ENCODE data around the gene HEATR1.
A peak's percentile ranks its signal among the peaks of the same experiment; 100 is the strongest.

The HEATR1 gene

DNA sequence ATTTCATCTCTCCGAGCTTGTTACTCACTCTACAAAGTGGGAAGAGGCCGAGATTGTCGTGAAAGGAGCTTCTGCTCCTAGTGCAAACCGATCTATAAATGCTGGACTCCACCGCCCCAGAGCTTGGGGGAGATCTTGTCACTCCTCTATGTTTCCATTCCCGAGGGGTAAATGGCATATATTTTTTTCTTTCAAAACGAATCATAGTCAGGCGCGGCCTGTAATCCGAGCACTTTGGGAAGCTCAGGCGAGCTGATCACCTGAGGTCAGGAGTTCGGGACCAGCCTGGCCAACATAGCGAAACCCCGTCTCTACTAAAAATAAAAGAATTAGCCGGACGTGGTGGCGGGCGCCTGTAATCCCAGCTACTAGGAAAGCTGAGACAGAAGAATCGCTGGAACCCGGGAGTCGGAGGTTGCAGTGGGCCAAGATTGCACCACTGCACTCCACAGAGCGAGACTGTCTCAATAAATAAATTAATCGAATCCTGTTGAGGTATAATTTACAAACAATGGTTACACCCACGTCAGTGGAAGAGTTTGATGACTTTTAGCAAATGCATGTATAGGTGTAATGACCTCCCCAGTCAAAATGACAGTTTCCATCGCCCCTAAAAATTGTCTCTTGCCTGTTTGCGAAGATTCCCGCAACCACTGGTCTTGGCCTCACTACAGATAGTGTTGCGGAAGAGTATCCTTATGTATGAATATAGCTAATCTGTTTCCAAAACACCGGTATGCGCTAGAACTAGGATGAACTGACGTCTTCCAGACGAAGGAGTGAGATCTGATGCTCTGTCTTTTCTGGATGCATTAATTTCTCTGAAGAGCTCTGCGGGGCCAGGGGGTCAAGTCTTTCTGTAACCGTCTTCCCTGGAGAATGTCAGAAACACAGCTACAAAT is 840 bp upstream of the HEATR1 start:
- no peaks in the 10 kb centered on the region for H3K27me3 ChIP-seq (ENCODE audit: control insufficient read depth in 1 of 2, insufficient read depth in 1 of 2, low read length in 2 of 2)
- 70% methylated on average over 34 of the region's 34 CpGs for WGBS
- peak overlapping the region; percentile 54 to 99 for H3K4me3 ChIP-seq (ENCODE audit: insufficient read depth in 1 of 2, low read depth in 1 of 2, low read length in 2 of 2)
- H3K14ac ChIP-seq (ENCODE audit: low read length in 2 of 2), result no peak overlapping the region
- H2BK120ac ChIP-seq (ENCODE audit: low read depth, low read length), result no peak overlapping the region
- H3K4me1 ChIP-seq (ENCODE audit: control insufficient read depth, insufficient read depth, low read depth, low read length), result peaks cover 2% of the 10 kb centered on the region
- no peak overlapping the region for H4K91ac ChIP-seq (ENCODE audit: low read length)
- peak overlapping the region in 1 of 2 experiments; percentile 5 for H3K18ac ChIP-seq (ENCODE audit: low read depth in 1 of 2, low read length in 2 of 2)
- H2AK5ac ChIP-seq (ENCODE audit: low read length, severe bottlenecking), result no peak overlapping the region
- H3K4ac ChIP-seq (ENCODE audit: low read depth in 1 of 2, low read length in 2 of 2), result no peak overlapping the region
- peak overlapping the region; percentile 61 for H2BK5ac ChIP-seq (ENCODE audit: low read depth, low read length, poor library complexity, severe bottlenecking)
- H2BK12ac ChIP-seq (ENCODE audit: low read length in 2 of 2), result no peak overlapping the region
- peak overlapping the region; percentile 97 for H3K9ac ChIP-seq (ENCODE audit: low read length)
- no peaks in the 10 kb centered on the region for H3K9me3 ChIP-seq (ENCODE audit: control insufficient read depth, low read length)
- no peak overlapping the region for H3K27ac ChIP-seq (ENCODE audit: low read length, poor library complexity, severe bottlenecking)
- peak overlapping the region; percentile 72 for H2AFZ ChIP-seq (ENCODE audit: low read depth, low read length)
- peaks cover 8% of the 10 kb centered on the region for H3K79me1 ChIP-seq (replicated peaks; ENCODE audit: low read length, poor library complexity, severe bottlenecking)
- peak; percentile 3 for DNase-seq
- peak overlapping the region; percentile 67 for H3K4me2 ChIP-seq (ENCODE audit: low read length, poor library complexity, severe bottlenecking)
- H3K36me3 ChIP-seq (ENCODE audit: control insufficient read depth in 1 of 2, insufficient read depth in 2 of 2, low read depth in 1 of 2, low read length in 2 of 2), result peaks cover 12 to 16% of the 10 kb centered on the region in 2 experiments
- H4K8ac ChIP-seq (ENCODE audit: low read length), result peak overlapping the region; percentile 52
- H2BK15ac ChIP-seq (ENCODE audit: low read depth, poor library complexity, severe bottlenecking), result no peak overlapping the region
- H3K23ac ChIP-seq (ENCODE audit: low read length in 2 of 2), result no peak overlapping the region

DNA sequence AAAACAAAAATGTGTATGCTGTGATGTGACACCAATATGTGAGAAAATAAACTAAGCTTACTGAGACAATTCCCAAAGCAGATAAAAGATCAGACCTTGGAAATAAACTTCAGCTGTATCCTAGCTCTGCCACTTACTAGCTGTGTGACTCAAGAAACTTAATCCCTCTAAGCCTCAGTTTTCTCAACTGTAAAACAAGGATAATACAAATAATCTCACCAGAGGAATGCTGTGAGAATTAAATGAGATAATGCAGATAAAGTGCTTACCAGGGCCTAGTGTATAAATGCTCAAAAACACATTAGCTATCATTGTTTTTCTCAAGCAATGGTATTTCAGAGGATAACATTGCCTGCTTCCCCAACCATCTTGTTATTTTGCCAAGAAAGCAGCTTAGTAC is 2.1 kb downstream of the HEATR1 start:
- no peak overlapping the region for H3K27ac ChIP-seq (ENCODE audit: low read length, poor library complexity, severe bottlenecking)
- H3K9ac ChIP-seq (ENCODE audit: low read length), result peak overlapping the region; percentile 10
- no peaks in the 10 kb centered on the region for H3K27me3 ChIP-seq (ENCODE audit: control insufficient read depth in 1 of 2, insufficient read depth in 1 of 2, low read length in 2 of 2)
- H2AFZ ChIP-seq (ENCODE audit: low read depth, low read length), result no peak overlapping the region
- H3K14ac ChIP-seq (ENCODE audit: low read length in 2 of 2), result no peak overlapping the region
- no peak overlapping the region for H2BK5ac ChIP-seq (ENCODE audit: low read depth, low read length, poor library complexity, severe bottlenecking)
- H3K4me2 ChIP-seq (ENCODE audit: low read length, poor library complexity, severe bottlenecking), result no peak overlapping the region
- no peaks in the 10 kb centered on the region for H3K9me3 ChIP-seq (ENCODE audit: control insufficient read depth, low read length)
- peaks cover 15 to 41% of the 10 kb centered on the region in 2 experiments for H3K36me3 ChIP-seq (ENCODE audit: control insufficient read depth in 1 of 2, insufficient read depth in 2 of 2, low read depth in 1 of 2, low read length in 2 of 2)
- H2BK12ac ChIP-seq (ENCODE audit: low read length in 2 of 2), result no peak overlapping the region
- no peak overlapping the region for H2BK120ac ChIP-seq (ENCODE audit: low read depth, low read length)
- peaks cover 2% of the 10 kb centered on the region for H3K4me1 ChIP-seq (ENCODE audit: control insufficient read depth, insufficient read depth, low read depth, low read length)
- no peak overlapping the region for H3K18ac ChIP-seq (ENCODE audit: low read depth in 1 of 2, low read length in 2 of 2)
- H3K4ac ChIP-seq (ENCODE audit: low read depth in 1 of 2, low read length in 2 of 2), result no peak overlapping the region
- H2BK15ac ChIP-seq (ENCODE audit: low read depth, poor library complexity, severe bottlenecking), result no peak overlapping the region
- H3K79me1 ChIP-seq (replicated peaks; ENCODE audit: low read length, poor library complexity, severe bottlenecking), result peaks cover 12% of the 10 kb centered on the region
- no peak overlapping the region for H4K91ac ChIP-seq (ENCODE audit: low read length)
- no peak overlapping the region for H3K23ac ChIP-seq (ENCODE audit: low read length in 2 of 2)
- DNase-seq, result no peak
- H4K8ac ChIP-seq (ENCODE audit: low read length), result no peak overlapping the region
- H3K4me3 ChIP-seq (ENCODE audit: insufficient read depth in 1 of 2, low read depth in 1 of 2, low read length in 2 of 2), result no peak overlapping the region
- H2AK5ac ChIP-seq (ENCODE audit: low read length, severe bottlenecking), result no peak overlapping the region

DNA sequence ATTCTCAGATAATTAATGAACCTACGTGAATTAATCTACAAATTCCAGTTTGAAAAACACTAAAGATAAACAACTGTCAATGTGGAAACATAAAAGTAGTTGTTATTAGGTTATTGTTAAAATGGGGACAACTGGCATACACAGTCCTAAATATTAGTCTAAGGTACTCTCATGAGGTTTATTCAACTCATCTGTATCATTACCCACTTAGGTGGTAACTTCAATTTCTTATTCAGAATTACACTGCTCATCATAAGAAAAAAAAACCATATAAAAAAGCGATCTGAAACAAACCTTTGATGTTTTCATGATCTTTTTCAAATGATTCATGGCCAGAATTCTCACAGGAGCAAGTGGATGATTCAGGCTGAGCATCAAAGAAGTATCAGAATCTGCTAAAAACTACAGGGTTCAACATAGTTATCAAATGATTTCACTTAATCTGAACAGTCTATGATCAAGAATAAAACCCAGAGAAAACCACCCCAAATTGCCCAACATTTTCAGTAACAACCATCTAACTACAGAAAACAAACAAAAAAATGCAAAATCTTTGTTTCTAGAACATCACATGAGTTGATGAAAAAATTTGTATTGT is 13.7 kb downstream of the HEATR1 start:
- H4K8ac ChIP-seq (ENCODE audit: low read length), result no peak overlapping the region
- WGBS, result 100% methylated on average over 1 of the region's 2 CpGs

DNA sequence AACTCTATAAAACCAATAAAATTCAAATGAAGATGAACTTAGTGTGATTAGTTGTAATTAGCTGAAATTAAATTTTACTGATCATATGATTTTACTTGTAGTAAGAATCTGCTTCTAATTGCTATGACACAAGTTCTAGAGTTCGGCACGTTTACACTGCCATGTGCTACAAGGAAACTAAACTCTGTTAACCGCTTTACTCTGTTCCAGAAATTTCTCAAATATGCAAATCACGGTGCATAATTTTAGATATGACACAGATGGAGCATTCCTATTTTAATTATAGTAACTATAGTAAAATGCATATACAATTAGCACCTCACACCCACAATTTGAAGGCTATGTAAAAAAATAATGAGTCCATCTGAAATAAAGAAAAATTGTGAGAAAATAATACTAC is 14.8 kb downstream of the HEATR1 start:
- no peak overlapping the region for H2AK5ac ChIP-seq (ENCODE audit: low read length, severe bottlenecking)
- no peak overlapping the region for H2BK5ac ChIP-seq (ENCODE audit: low read depth, low read length, poor library complexity, severe bottlenecking)
- no peak overlapping the region for H2AFZ ChIP-seq (ENCODE audit: low read depth, low read length)
- no peak overlapping the region for H2BK120ac ChIP-seq (ENCODE audit: low read depth, low read length)
- no peak overlapping the region for H4K8ac ChIP-seq (ENCODE audit: low read length)
- no CpG with 5 or more reads among the region's 4 CpGs for WGBS
- no peak overlapping the region for H3K9ac ChIP-seq (ENCODE audit: low read length)
- peaks cover 7% of the 10 kb centered on the region for H3K79me1 ChIP-seq (replicated peaks; ENCODE audit: low read length, poor library complexity, severe bottlenecking)
- H3K23ac ChIP-seq (ENCODE audit: low read length in 2 of 2), result no peak overlapping the region
- H3K36me3 ChIP-seq (ENCODE audit: control insufficient read depth in 1 of 2, insufficient read depth in 2 of 2, low read depth in 1 of 2, low read length in 2 of 2), result peaks cover 6 to 99% of the 10 kb centered on the region in 2 experiments
- no peak overlapping the region for H2BK15ac ChIP-seq (ENCODE audit: low read depth, poor library complexity, severe bottlenecking)
- H3K4me3 ChIP-seq (ENCODE audit: insufficient read depth in 1 of 2, low read depth in 1 of 2, low read length in 2 of 2), result no peak overlapping the region
- no peak for DNase-seq
- no peaks in the 10 kb centered on the region for H3K4me1 ChIP-seq (ENCODE audit: control insufficient read depth, insufficient read depth, low read depth, low read length)
- no peaks in the 10 kb centered on the region for H3K9me3 ChIP-seq (ENCODE audit: control insufficient read depth, low read length)
- H2BK12ac ChIP-seq (ENCODE audit: low read length in 2 of 2), result no peak overlapping the region
- no peak overlapping the region for H3K18ac ChIP-seq (ENCODE audit: low read depth in 1 of 2, low read length in 2 of 2)
- no peak overlapping the region for H3K4ac ChIP-seq (ENCODE audit: low read depth in 1 of 2, low read length in 2 of 2)
- H3K27ac ChIP-seq (ENCODE audit: low read length, poor library complexity, severe bottlenecking), result no peak overlapping the region
- H3K4me2 ChIP-seq (ENCODE audit: low read length, poor library complexity, severe bottlenecking), result no peak overlapping the region
- H3K14ac ChIP-seq (ENCODE audit: low read length in 2 of 2), result no peak overlapping the region
- H4K91ac ChIP-seq (ENCODE audit: low read length), result no peak overlapping the region
- no peaks in the 10 kb centered on the region for H3K27me3 ChIP-seq (ENCODE audit: control insufficient read depth in 1 of 2, insufficient read depth in 1 of 2, low read length in 2 of 2)

More for the DNA sequence above, 13.7 kb downstream of the HEATR1 start:
- H3K4ac ChIP-seq (ENCODE audit: low read depth in 1 of 2, low read length in 2 of 2), result no peak overlapping the region
- H3K4me3 ChIP-seq (ENCODE audit: insufficient read depth in 1 of 2, low read depth in 1 of 2, low read length in 2 of 2), result no peak overlapping the region
- DNase-seq, result no peak
- H3K23ac ChIP-seq (ENCODE audit: low read length in 2 of 2), result no peak overlapping the region
- H3K27ac ChIP-seq (ENCODE audit: low read length, poor library complexity, severe bottlenecking), result no peak overlapping the region
- no peak overlapping the region for H2BK5ac ChIP-seq (ENCODE audit: low read depth, low read length, poor library complexity, severe bottlenecking)
- H2AK5ac ChIP-seq (ENCODE audit: low read length, severe bottlenecking), result no peak overlapping the region
- no peaks in the 10 kb centered on the region for H3K27me3 ChIP-seq (ENCODE audit: control insufficient read depth in 1 of 2, insufficient read depth in 1 of 2, low read length in 2 of 2)
- H2BK15ac ChIP-seq (ENCODE audit: low read depth, poor library complexity, severe bottlenecking), result no peak overlapping the region
- no peak overlapping the region for H2BK120ac ChIP-seq (ENCODE audit: low read depth, low read length)
- H3K4me1 ChIP-seq (ENCODE audit: control insufficient read depth, insufficient read depth, low read depth, low read length), result no peaks in the 10 kb centered on the region
- H4K91ac ChIP-seq (ENCODE audit: low read length), result no peak overlapping the region
- H3K9ac ChIP-seq (ENCODE audit: low read length), result peak overlapping the region; percentile 49
- no peaks in the 10 kb centered on the region for H3K9me3 ChIP-seq (ENCODE audit: control insufficient read depth, low read length)
- no peak overlapping the region for H3K4me2 ChIP-seq (ENCODE audit: low read length, poor library complexity, severe bottlenecking)
- no peak overlapping the region for H2AFZ ChIP-seq (ENCODE audit: low read depth, low read length)
- H3K36me3 ChIP-seq (ENCODE audit: control insufficient read depth in 1 of 2, insufficient read depth in 2 of 2, low read depth in 1 of 2, low read length in 2 of 2), result peaks cover 6 to 99% of the 10 kb centered on the region in 2 experiments
- no peak overlapping the region for H2BK12ac ChIP-seq (ENCODE audit: low read length in 2 of 2)
- peaks cover 10% of the 10 kb centered on the region for H3K79me1 ChIP-seq (replicated peaks; ENCODE audit: low read length, poor library complexity, severe bottlenecking)
- no peak overlapping the region for H3K14ac ChIP-seq (ENCODE audit: low read length in 2 of 2)
- no peak overlapping the region for H3K18ac ChIP-seq (ENCODE audit: low read depth in 1 of 2, low read length in 2 of 2)
